ENCODE measurements around the gene ZNF532. TPM values are rescaled to one million over a fixed set of nuclear protein-coding genes. Genes with fewer than 3 reads are reported as not detected.

The ZNF532 gene
- total and polyA plus RNA-seq, 4 experiments from 2014 or later, result 1.1 to 9.2 (median 7.8) TPM; not detected in 1

GRCh38 chr18:58893388-58894099, 28.9 kb downstream of the ZNF532 start:
- Mint-ChIP-seq H3K27me3 (peaks cover 4 to 8% of the 10 kb centered on the region in 2 donors), H3K9me3 (no peaks in the 10 kb centered on the region), H3K4me1 (peaks cover 6 to 15% (median 11%) of the 10 kb centered on the region in 4 donors), H3K4me3 (no peak overlapping the region), H3K36me3 (peaks cover 0 to 4% of the 10 kb centered on the region in 2 donors), H3K27ac (no peak overlapping the region)
- Histone ChIP-seq H3K27ac (ENCODE audit: low read depth, low read length) (no peak overlapping the region), H3K9me3 (ENCODE audit: control insufficient read depth in 1 of 2, low read length in 2 of 2) (no peaks in the 10 kb centered on the region), H3K4me3 (ENCODE audit: low read length in 2 of 2) (no peak overlapping the region), H3K4me1 (ENCODE audit: insufficient read depth, low read length) (peaks cover 11% of the 10 kb centered on the region), H3K36me3 (ENCODE audit: insufficient read depth, low read length) (no peaks in the 10 kb centered on the region), H3K27me3 (ENCODE audit: insufficient read depth, low read length) (no peaks in the 10 kb centered on the region)
- DNase-seq, result no peak
- ChIA-PET CTCF (ENCODE audit: partially characterized antibody) (no interaction called here), POLR2A (ENCODE audit: partially characterized antibody) (no interaction called here)
- intact Hi-C loops (cut with micrococcal nuclease), result no loop called here

- Mint-ChIP-seq H3K27ac (no peak overlapping the region), H3K36me3 (peaks cover 0 to 4% of the 10 kb centered on the region in 2 donors), H3K9me3 (no peaks in the 10 kb centered on the region), H3K27me3 (peaks cover 4 to 5% of the 10 kb centered on the region in 2 donors), H3K4me1 (peaks cover 6 to 15% (median 11%) of the 10 kb centered on the region in 4 donors), H3K4me3 (no peak overlapping the region)
- no peaks in the 10 kb centered on the region for H3K9me3 ChIP-seq (ENCODE audit: control insufficient read depth in 1 of 2, low read length in 2 of 2)
- H3K36me3 ChIP-seq (ENCODE audit: insufficient read depth, low read length), result no peaks in the 10 kb centered on the region
- H3K27ac ChIP-seq (ENCODE audit: low read depth, low read length), result no peak overlapping the region
- ChIA-PET CTCF (ENCODE audit: partially characterized antibody) (no interaction called here), POLR2A (ENCODE audit: partially characterized antibody) (no interaction called here)
- H3K27me3 ChIP-seq (ENCODE audit: insufficient read depth, low read length), result no peaks in the 10 kb centered on the region
- peaks cover 11% of the 10 kb centered on the region for H3K4me1 ChIP-seq (ENCODE audit: insufficient read depth, low read length)
- intact Hi-C loops (cut with micrococcal nuclease), result no loop called here
- no peak for DNase-seq
- H3K4me3 ChIP-seq (ENCODE audit: low read length in 2 of 2), result no peak overlapping the region
Measured at GRCh38 chr18:58894930-58895329, 30.3 kb downstream of the ZNF532 start.

DNA sequence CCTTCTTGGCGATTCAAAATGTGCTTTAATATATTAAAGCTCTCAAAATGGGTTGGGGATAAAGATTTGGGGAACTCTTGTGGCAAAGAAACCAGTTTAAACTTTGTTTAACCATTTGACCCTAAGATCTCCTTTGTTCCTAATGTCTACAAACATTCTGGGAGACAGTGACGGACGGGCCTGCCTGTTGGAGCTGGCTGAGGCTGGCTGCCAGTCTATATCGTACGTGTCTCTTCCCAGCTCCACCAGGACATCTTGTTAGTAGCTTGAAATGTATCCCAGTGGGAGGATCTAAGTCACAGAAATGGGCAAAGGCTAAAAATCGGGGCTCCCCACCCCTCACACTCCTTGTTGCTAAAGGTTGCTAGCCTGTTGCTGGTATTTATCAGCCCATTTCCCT, 30.7 kb downstream of the ZNF532 start:
- CTCF ChIA-PET (ENCODE audit: partially characterized antibody), result no interaction called here
- intact Hi-C loops (cut with micrococcal nuclease), result no loop called here

DNA sequence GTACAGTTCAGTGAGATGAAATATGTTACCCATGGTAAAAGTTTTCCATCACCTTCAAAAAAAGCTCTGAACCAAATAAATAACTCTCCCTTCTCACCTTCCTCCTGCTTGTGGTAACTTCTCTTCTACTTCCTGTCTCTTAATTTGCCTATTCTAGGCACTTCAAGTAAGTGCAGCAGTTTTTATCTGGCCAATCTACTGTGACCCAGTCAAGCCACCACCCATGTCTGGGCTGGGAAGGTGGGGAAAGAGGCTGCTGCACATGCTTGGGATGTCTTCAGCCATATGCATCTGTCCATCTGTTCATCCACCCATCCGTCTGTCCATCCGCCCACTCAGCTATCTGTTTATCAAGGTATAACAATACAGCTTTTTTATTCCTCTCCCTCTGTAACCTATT, 31.6 kb downstream of the ZNF532 start:
- H3K9me3 Mint-ChIP-seq, result no peaks in the 10 kb centered on the region
- peaks cover 4 to 7% of the 10 kb centered on the region in 2 donors for H3K27me3 Mint-ChIP-seq
- no peaks in the 10 kb centered on the region for H3K9me3 ChIP-seq (ENCODE audit: control insufficient read depth in 1 of 2, low read length in 2 of 2)
- peak overlapping the region in 1 of 8 donors; percentile 41 for H3K4me3 Mint-ChIP-seq
- no peak overlapping the region for H3K4me3 ChIP-seq (ENCODE audit: low read length in 2 of 2)
- peaks cover 11% of the 10 kb centered on the region for H3K4me1 ChIP-seq (ENCODE audit: insufficient read depth, low read length)
- CTCF ChIA-PET (ENCODE audit: partially characterized antibody), result no interaction called here
- H3K36me3 Mint-ChIP-seq, result peaks cover 0 to 4% of the 10 kb centered on the region in 2 donors
- no peak overlapping the region for H3K27ac ChIP-seq (ENCODE audit: low read depth, low read length)
- intact Hi-C loops (cut with micrococcal nuclease), result no loop called here
- H3K27me3 ChIP-seq (ENCODE audit: insufficient read depth, low read length), result no peaks in the 10 kb centered on the region
- H3K27ac Mint-ChIP-seq, result no peak overlapping the region
- DNase-seq, result no peak
- H3K4me1 Mint-ChIP-seq, result peaks cover 9 to 18% (median 12%) of the 10 kb centered on the region in 4 donors
- POLR2A ChIA-PET (ENCODE audit: partially characterized antibody), result interaction anchor here (1.2 kb wide), 1 partner anchor 17 kb away, joined by 3 read pairs; no protein-coding TSS in a partner anchor
- H3K36me3 ChIP-seq (ENCODE audit: insufficient read depth, low read length), result no peaks in the 10 kb centered on the region

More for the DNA sequence above, 30.7 kb downstream of the ZNF532 start:
- peaks cover 0 to 4% of the 10 kb centered on the region in 2 donors for H3K36me3 Mint-ChIP-seq
- H3K9me3 ChIP-seq (ENCODE audit: control insufficient read depth in 1 of 2, low read length in 2 of 2), result no peaks in the 10 kb centered on the region
- H3K4me3 Mint-ChIP-seq, result no peak overlapping the region
- no peaks in the 10 kb centered on the region for H3K36me3 ChIP-seq (ENCODE audit: insufficient read depth, low read length)
- peaks cover 6 to 15% (median 11%) of the 10 kb centered on the region in 4 donors for H3K4me1 Mint-ChIP-seq
- H3K27ac ChIP-seq (ENCODE audit: low read depth, low read length), result no peak overlapping the region
- no peaks in the 10 kb centered on the region for H3K9me3 Mint-ChIP-seq
- H3K27me3 Mint-ChIP-seq, result peaks cover 4 to 5% of the 10 kb centered on the region in 2 donors
- H3K27ac Mint-ChIP-seq, result no peak overlapping the region
- no peak overlapping the region for H3K4me3 ChIP-seq (ENCODE audit: low read length in 2 of 2)
- peaks cover 11% of the 10 kb centered on the region for H3K4me1 ChIP-seq (ENCODE audit: insufficient read depth, low read length)
- POLR2A ChIA-PET (ENCODE audit: partially characterized antibody), result no interaction called here
- no peak for DNase-seq
- H3K27me3 ChIP-seq (ENCODE audit: insufficient read depth, low read length), result no peaks in the 10 kb centered on the region

DNA sequence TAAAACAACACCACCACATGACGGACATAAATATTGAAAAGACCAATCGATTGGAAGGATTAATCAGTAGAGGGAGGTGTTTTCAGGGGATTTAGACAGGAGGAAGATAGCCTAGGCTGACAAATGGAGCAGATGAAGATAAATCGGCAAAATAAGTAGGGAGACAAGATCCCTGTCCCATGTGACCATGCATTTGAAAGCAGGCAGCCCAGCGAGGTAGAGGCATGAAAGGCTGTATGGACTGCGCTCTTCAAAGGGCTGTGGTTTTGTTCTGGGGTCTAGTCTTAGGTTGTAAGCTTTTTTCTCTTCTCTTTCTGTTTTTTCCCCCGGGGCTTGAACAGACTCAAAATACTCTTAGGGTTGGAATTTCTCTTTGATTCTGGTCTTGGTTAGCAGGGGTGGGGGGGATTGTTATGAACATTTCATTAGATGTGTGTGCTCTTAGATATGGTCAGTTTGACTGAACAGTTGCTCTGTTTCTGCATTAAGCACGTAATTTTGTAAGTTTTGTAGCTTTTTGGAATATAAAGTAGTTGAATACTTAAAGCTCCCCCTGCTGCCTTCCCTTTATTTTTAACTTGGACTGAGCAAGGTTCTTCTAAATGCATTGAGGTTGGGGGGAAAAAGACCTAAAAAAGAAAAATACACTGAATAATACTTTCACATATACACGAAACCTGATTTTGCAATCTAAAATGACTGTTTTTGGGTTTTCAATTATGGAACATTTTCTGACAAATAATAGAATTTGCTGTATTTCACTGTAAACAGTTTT, 32.2 kb downstream of the ZNF532 start:
- POLR2A ChIA-PET (ENCODE audit: partially characterized antibody), result interaction anchor here (1.2 kb wide), 1 partner anchor 16 kb away, joined by 3 read pairs; no protein-coding TSS in a partner anchor
- DNase-seq, result no peak
- Histone ChIP-seq H3K4me1 (ENCODE audit: insufficient read depth, low read length) (peaks cover 11% of the 10 kb centered on the region), H3K9me3 (ENCODE audit: control insufficient read depth in 1 of 2, low read length in 2 of 2) (no peaks in the 10 kb centered on the region), H3K36me3 (ENCODE audit: insufficient read depth, low read length) (no peaks in the 10 kb centered on the region), H3K27ac (ENCODE audit: low read depth, low read length) (no peak overlapping the region), H3K27me3 (ENCODE audit: insufficient read depth, low read length) (no peaks in the 10 kb centered on the region), H3K4me3 (ENCODE audit: low read length in 2 of 2) (no peak overlapping the region)
- peaks cover 4 to 9% of the 10 kb centered on the region in 2 donors for H3K27me3 Mint-ChIP-seq
- CTCF ChIA-PET (ENCODE audit: partially characterized antibody), result no interaction called here
- no peak overlapping the region for H3K27ac Mint-ChIP-seq
- H3K4me1 Mint-ChIP-seq, result peaks cover 7 to 18% (median 11%) of the 10 kb centered on the region in 4 donors
- intact Hi-C loops (cut with micrococcal nuclease), result no loop called here
- H3K4me3 Mint-ChIP-seq, result peak overlapping the region in 1 of 8 donors; percentile 41
- H3K9me3 Mint-ChIP-seq, result no peaks in the 10 kb centered on the region
- H3K36me3 Mint-ChIP-seq, result peaks cover 0 to 4% of the 10 kb centered on the region in 2 donors

- H3K9me3 Mint-ChIP-seq, result no peaks in the 10 kb centered on the region
- Histone ChIP-seq H3K27ac (ENCODE audit: low read depth, low read length) (no peak overlapping the region), H3K27me3 (ENCODE audit: insufficient read depth, low read length) (no peaks in the 10 kb centered on the region), H3K9me3 (ENCODE audit: control insufficient read depth in 1 of 2, low read length in 2 of 2) (no peaks in the 10 kb centered on the region), H3K4me3 (ENCODE audit: low read length in 2 of 2) (no peak overlapping the region), H3K4me1 (ENCODE audit: insufficient read depth, low read length) (peaks cover 11% of the 10 kb centered on the region), H3K36me3 (ENCODE audit: insufficient read depth, low read length) (no peaks in the 10 kb centered on the region)
- peaks cover 8 to 18% (median 11%) of the 10 kb centered on the region in 4 donors for H3K4me1 Mint-ChIP-seq
- intact Hi-C loops (cut with micrococcal nuclease), result no loop called here
- H3K27me3 Mint-ChIP-seq, result peaks cover 2 to 9% of the 10 kb centered on the region in 2 donors
- H3K36me3 Mint-ChIP-seq, result peaks cover 0 to 4% of the 10 kb centered on the region in 2 donors
- ChIA-PET POLR2A (ENCODE audit: partially characterized antibody) (no interaction called here), CTCF (ENCODE audit: partially characterized antibody) (no interaction called here)
- H3K27ac Mint-ChIP-seq, result no peak overlapping the region
- no peak overlapping the region for H3K4me3 Mint-ChIP-seq
- no peak for DNase-seq
Measured at GRCh38 chr18:58898010-58898799, 33.5 kb downstream of the ZNF532 start.

All from CD4-positive, alpha-beta memory T cell (primary cell).